Keratinocyte (primary cell): ENCODE results near the gene RGL1.

Source experiments
- CTCF ChIP-seq, 3 experiments: IDR thresholded peaks in 1 of 3; conservative IDR thresholded peaks in 1 of 3; optimal IDR thresholded peaks in 1 of 3; 2 replicates in 2 of 3; 3 replicates in 1 of 3; pipeline versions ENCODE3 to v1.5.1; 2011; ENCODE audit warnings: low read length in 3 of 3, mild to moderate bottlenecking in 3 of 3, moderate library complexity in 2 of 3, control low read depth in 1 of 3, inconsistent platforms in 1 of 3; ENCODE audit not compliant: insufficient read depth in 2 of 3; ENCODE audit errors: extremely low read depth in 1 of 3
- EZH2 ChIP-seq: IDR thresholded peaks from one replicate; pipeline ENCODE4 v1.6.1; 2012; ENCODE audit warnings: inconsistent platforms, mild to moderate bottlenecking, low read length, moderate library complexity

GRCh38 chr1:183850852-183851251 is 45.9 kb downstream of the RGL1 start:
- TF ChIP-seq CTCF (optimal IDR thresholded peaks at IDR 0.05 in 1 of 3, IDR thresholded peaks at IDR 0.05 in 1 of 3, conservative IDR thresholded peaks at IDR 0.05 in 1 of 3; ENCODE audit: extremely low read depth in 1 of 3, insufficient read depth in 2 of 3, low read length in 3 of 3) (no peak), EZH2 (no peak)
